Ovary (tissue), 9 donors: ENCODE results near the gene DESI1. TPM values are rescaled to one million over a fixed set of nuclear protein-coding genes. Genes with fewer than 3 reads are reported as not detected.

Source experiments
- DNase-seq, 5 donors: peaks; one replicate each; pipeline ENCODE4 v3.0.0-alpha.2; 2019 to 2020
- H3K27ac ChIP-seq, 2 donors: fragments of 200-600 bp; one replicate each; pipeline versions ENCODE4 v1.5.1 to v1.8.0; 2019 to 2022
- H3K27me3 ChIP-seq: fragments of 200-600 bp; one replicate; pipeline ENCODE4 v1.8.0; 2022
- H3K36me3 ChIP-seq: fragments of 200-600 bp; sonication (generic); one replicate; pipeline ENCODE4 v1.5.1; 2019
- H3K4me1 ChIP-seq: one replicate; pipeline ENCODE4 v1.8.1; 2013; ENCODE audit warnings: mild to moderate bottlenecking, moderate library complexity; ENCODE audit not compliant: insufficient read depth
- H3K4me3 ChIP-seq: fragments of 200-600 bp; sonication (generic); one replicate; pipeline ENCODE4 v1.5.1; 2017
- H3K9me3 ChIP-seq, 2 donors: fragments of 200-600 bp in 1 of 2; sonication (generic) in 1 of 2; one replicate each; pipeline versions ENCODE4 v1.5.1 to v1.8.1; 2013 to 2019; ENCODE audit warnings: mild to moderate bottlenecking in 1 of 2, moderate library complexity in 1 of 2
- EP300 ChIP-seq: sonication (generic); formaldehyde crosslinking; IDR thresholded peaks from one replicate; pipeline ENCODE4 v1.6.1; 2017; ENCODE audit warnings: antibody characterized with exemption
- POLR2A ChIP-seq: fragments of 450-650 bp; IDR thresholded peaks from one replicate; pipeline ENCODE4 v1.6.1; 2017; ENCODE audit warnings: antibody characterized with exemption, mild to moderate bottlenecking, moderate library complexity
- WGBS, 3 donors: extraction: QIAGEN DNeasy Blood & Tissue Kit in 1 of 3; methylation state at CpG; one replicate each; pipeline versions ENCODE4 v1.1.5 to v1.1.7; 2013 to 2017; 5-methylcytosine and 5-hydroxymethylcytosine counted together
- intact Hi-C, 4 donors: fragments of 100-400 bp; cut with DNase I; formaldehyde crosslinking; loops; one replicate each; pipeline versions ENCODE4 v1.11.0 to v1.15.1; 2022 to 2023
- polyA plus RNA-seq, 2 donors: library from polyadenylated mRNA; stranded (reverse); fragments of 200-250 nt in 1 of 2; fragments of 350-450 nt in 1 of 2; fragmentation: Illumina TruSeq in 1 of 2; extraction: RNeasy Lipid Tissue Mini Kit (QIAGEN cat#74804) in 1 of 2; gene quantifications; one replicate each; pipeline ENCODE4 v1.2.3, GENCODE V29; 2013 to 2014
- total RNA-seq, 7 donors: library from RNA; depleted of rRNA in 2 of 7; stranded (reverse); fragments of >200 nt in 2 of 7; fragmentation: NEBNext Ultra II Directional in 3 of 7; extraction: Animal tissue kit (Norgen Biotek cat#: 25700) in 3 of 7; gene quantifications; one replicate each; pipeline versions ENCODE4 v1.1.0 to v1.2.4, GENCODE V29; 2016 to 2023
- TF ChIP-seq, protein P1 (sequence below), 3 donors: fragments of 450-650 bp in 2 of 3; fragments of 200-600 bp in 1 of 3; IDR thresholded peaks; one replicate each; pipeline versions ENCODE4 v1.5.1 to v1.8.0; 2016 to 2022; ENCODE audit warnings: antibody characterized with exemption in 3 of 3, mild to moderate bottlenecking in 1 of 3
- donor health status: DM: no; HTN: no; CAD: no; lungs with moderate emphysema.
- donor health status: DM: no; HTN: no; CAD: no.
- donor health status: Bipolar disorder and iron deficiency.
- donor health status: DM: yes; HTN: yes; CAD: no.
- donor health status: DM: no; HTN: no; CAD: no.
- donor health status: DM: yes; HTN: yes; CAD: no.

The DESI1 gene
- total and polyA plus RNA-seq, 9 donors: 10.8 to 34.5 (median 22.8) TPM

DNA sequence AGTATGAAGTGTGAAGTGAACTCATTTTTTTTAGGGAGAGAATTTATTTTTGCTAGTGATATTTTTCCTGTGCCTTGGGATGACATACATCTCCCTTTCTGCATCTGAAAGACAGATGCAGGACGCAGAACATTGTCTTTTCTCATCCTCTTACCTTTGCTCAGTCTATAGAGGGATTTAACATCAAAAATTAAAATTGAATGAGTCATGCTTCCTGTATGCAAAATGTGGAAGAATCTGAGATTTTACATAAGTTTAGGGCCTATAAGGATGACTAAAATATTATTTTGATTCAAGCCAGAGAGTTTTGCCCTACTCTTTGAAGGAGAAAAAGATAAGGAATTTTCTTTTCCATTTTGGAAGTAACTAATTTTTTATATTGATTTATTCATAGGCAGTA lies 27.6 kb upstream of the DESI1 start:
- H3K36me3 ChIP-seq: no peaks in the 10 kb centered on the region

DNA sequence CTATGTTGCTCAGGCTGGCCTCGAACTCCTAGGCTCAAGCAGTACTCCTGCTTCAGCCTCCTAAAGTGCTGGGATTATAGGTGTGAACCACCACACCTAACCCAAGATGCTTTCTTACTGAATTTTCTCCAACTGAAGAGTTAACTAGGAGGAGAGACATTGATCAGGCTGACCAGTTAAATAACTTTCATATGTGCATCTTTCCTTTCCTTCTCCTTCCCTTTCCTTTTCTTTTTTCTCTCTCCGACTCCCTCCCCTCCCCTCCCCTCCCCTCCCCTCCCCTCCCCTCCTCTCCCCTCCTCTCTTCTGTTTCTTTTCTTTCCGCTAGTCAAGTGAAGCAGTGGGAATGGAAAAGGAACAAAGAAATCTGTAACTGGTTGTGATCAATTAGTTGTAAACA lies 26.9 kb upstream of the DESI1 start:
- Histone ChIP-seq H3K9me3 (no peaks in the 10 kb centered on the region), H3K36me3 (no peaks in the 10 kb centered on the region), H3K4me3 (no peak overlapping the region), H3K27ac (no peak overlapping the region), H3K4me1 (no peaks in the 10 kb centered on the region), H3K27me3 (no peaks in the 10 kb centered on the region)
- DNase-seq: no peak
- TF ChIP-seq, protein P1, sequence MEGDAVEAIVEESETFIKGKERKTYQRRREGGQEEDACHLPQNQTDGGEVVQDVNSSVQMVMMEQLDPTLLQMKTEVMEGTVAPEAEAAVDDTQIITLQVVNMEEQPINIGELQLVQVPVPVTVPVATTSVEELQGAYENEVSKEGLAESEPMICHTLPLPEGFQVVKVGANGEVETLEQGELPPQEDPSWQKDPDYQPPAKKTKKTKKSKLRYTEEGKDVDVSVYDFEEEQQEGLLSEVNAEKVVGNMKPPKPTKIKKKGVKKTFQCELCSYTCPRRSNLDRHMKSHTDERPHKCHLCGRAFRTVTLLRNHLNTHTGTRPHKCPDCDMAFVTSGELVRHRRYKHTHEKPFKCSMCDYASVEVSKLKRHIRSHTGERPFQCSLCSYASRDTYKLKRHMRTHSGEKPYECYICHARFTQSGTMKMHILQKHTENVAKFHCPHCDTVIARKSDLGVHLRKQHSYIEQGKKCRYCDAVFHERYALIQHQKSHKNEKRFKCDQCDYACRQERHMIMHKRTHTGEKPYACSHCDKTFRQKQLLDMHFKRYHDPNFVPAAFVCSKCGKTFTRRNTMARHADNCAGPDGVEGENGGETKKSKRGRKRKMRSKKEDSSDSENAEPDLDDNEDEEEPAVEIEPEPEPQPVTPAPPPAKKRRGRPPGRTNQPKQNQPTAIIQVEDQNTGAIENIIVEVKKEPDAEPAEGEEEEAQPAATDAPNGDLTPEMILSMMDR (IDR thresholded peaks at IDR 0.05): no peak
- TF ChIP-seq EP300: no peak
- TF ChIP-seq POLR2A: no peak
- intact Hi-C loops: no loop called here
- WGBS, 3 donors: 72 to 81% (median 80%) methylated on average over 3 of the region's 3 CpGs

More for the DNA sequence above, 27.6 kb upstream of the DESI1 start:
- TF ChIP-seq POLR2A (no peak), EP300 (no peak)
- TF ChIP-seq, protein P1 (IDR thresholded peaks at IDR 0.05): no peak
- intact Hi-C loops: no loop called here
- no peaks in the 10 kb centered on the region for H3K9me3 ChIP-seq
- no peaks in the 10 kb centered on the region for H3K4me1 ChIP-seq
- H3K27ac ChIP-seq: no peak overlapping the region
- WGBS, 3 donors: 92 to 96% (median 94%) methylated on average over 1 of the region's 1 CpG
- no peaks in the 10 kb centered on the region for H3K27me3 ChIP-seq
- no peak for DNase-seq
- no peak overlapping the region for H3K4me3 ChIP-seq

DNA sequence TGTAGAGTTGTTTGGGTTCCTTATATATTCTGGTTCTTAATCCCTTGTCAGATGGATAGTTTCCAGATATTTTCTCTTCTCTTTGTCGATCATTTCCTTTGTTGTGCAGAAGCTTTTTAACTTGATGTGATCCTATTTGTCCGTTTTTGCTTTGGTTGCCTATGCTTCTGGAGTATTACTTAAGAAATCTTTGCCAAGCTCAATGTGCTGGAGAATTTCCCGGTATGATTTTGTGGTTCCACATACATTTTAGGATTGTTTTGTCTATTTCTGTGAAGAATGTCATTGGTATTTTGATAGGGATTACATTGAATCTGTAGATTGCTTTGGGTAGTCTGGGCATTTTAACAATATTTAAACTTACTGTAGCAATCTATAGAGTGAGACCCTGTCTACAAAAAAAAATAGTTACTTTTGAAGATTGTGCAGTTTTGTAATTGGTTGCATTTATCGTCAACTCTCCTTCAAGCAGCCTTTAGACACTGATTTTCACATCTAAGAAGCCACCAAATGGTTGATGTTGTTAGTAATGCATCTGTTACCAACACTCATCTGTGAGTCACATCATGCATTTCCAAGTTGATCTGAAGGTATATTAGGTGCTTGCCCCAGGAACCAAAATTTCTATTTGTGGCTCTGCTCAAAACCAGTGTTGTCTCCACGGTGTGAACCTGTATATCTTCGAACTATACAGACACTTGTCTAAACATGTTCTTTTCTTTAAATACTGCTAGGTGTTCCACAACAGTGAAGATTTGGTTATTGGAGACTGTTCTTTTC lies 21.7 kb upstream of the DESI1 start:
- 52 to 73% (median 64%) methylated on average over 6 of the region's 6 CpGs for WGBS, 3 donors
- no peak overlapping the region for H3K4me3 ChIP-seq
- H3K27ac ChIP-seq: no peak overlapping the region
- no peaks in the 10 kb centered on the region for H3K9me3 ChIP-seq
- intact Hi-C loops: no loop called here
- no peaks in the 10 kb centered on the region for H3K36me3 ChIP-seq
- H3K27me3 ChIP-seq: no peaks in the 10 kb centered on the region
- DNase-seq: no peak
- TF ChIP-seq, protein P1 (IDR thresholded peaks at IDR 0.05): no peak
- TF ChIP-seq EP300: no peak
- no peak for TF ChIP-seq POLR2A
- H3K4me1 ChIP-seq: no peaks in the 10 kb centered on the region

DNA sequence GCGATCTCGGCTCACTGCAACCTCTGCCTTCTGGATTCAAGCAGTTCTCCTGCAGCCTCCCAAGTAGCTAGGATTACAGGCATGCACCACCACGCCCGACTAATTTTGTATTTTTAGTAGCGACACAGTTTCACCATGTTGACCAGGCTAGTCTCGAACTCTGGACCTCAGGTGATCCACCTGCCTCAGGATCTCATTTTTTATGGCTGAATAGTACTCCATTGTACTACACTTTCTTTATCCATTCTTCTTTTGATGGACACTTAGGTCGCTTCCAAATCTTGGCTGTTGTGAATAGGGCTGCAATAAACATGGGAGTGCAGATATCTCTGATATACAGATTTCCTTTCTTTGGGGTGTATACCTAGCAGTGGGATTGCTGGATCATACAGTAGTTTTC lies 21.0 kb upstream of the DESI1 start:
- Histone ChIP-seq H3K4me1 (no peaks in the 10 kb centered on the region), H3K27me3 (no peaks in the 10 kb centered on the region), H3K36me3 (no peaks in the 10 kb centered on the region), H3K27ac (no peak overlapping the region), H3K9me3 (no peaks in the 10 kb centered on the region), H3K4me3 (no peak overlapping the region)
- no peak for TF ChIP-seq EP300
- TF ChIP-seq, protein P1 (IDR thresholded peaks at IDR 0.05): no peak
- no peak for TF ChIP-seq POLR2A
- intact Hi-C loops: no loop called here
- 96 to 98% (median 96%) methylated on average over 7 of the region's 7 CpGs for WGBS, 3 donors
- no peak for DNase-seq
